Measurements from ENCODE around the gene SH3TC1.

GRCh38 chr4:8230033-8230432 lies 30.9 kb downstream of the SH3TC1 start:
- TF ChIP-seq, protein P1, sequence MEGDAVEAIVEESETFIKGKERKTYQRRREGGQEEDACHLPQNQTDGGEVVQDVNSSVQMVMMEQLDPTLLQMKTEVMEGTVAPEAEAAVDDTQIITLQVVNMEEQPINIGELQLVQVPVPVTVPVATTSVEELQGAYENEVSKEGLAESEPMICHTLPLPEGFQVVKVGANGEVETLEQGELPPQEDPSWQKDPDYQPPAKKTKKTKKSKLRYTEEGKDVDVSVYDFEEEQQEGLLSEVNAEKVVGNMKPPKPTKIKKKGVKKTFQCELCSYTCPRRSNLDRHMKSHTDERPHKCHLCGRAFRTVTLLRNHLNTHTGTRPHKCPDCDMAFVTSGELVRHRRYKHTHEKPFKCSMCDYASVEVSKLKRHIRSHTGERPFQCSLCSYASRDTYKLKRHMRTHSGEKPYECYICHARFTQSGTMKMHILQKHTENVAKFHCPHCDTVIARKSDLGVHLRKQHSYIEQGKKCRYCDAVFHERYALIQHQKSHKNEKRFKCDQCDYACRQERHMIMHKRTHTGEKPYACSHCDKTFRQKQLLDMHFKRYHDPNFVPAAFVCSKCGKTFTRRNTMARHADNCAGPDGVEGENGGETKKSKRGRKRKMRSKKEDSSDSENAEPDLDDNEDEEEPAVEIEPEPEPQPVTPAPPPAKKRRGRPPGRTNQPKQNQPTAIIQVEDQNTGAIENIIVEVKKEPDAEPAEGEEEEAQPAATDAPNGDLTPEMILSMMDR (IDR thresholded peaks at IDR 0.05; ENCODE audit: insufficient read depth, low read length, poor library complexity, severe bottlenecking), result no peak
- no peak for TF ChIP-seq EZH2phosphoT487 (conservative IDR thresholded peaks at IDR 0.05; ENCODE audit: low read length)

Measured in SU-DHL-6 (cell line).